MG63 (cell line): ENCODE data around the gene SLC10A3. TPM values are rescaled to one million over a fixed set of nuclear protein-coding genes. Genes with fewer than 3 reads are reported as not detected.

Experiments used
- DNase-seq: peaks from one replicate; pipeline ENCODE4 v3.0.0-alpha.2; 2020
- H3K27me3 ChIP-seq: fragments of 250-450 bp; sonication (Bioruptor Pico); 2 replicates; pipeline ENCODE4 v1.5.1; 2020; ENCODE audit warnings: mild to moderate bottlenecking, moderate library complexity
- H3K36me3 ChIP-seq: fragments of 250-450 bp; sonication (Bioruptor Pico); 2 replicates; pipeline ENCODE4 v1.5.1; 2020; ENCODE audit warnings: mild to moderate bottlenecking, moderate library complexity
- H3K4me3 ChIP-seq: fragments of 250-450 bp; sonication (Bioruptor Pico); 2 replicates; pipeline ENCODE4 v1.5.1; 2020; ENCODE audit warnings: mild to moderate bottlenecking, moderate library complexity
- H3K9me3 ChIP-seq: fragments of 250-450 bp; sonication (Bioruptor Pico); 2 replicates; pipeline ENCODE4 v1.5.1; 2020; ENCODE audit warnings: mild to moderate bottlenecking, moderate library complexity
- total RNA-seq: library from RNA; depleted of rRNA; stranded (reverse); fragments of >200 nt; shearing (Covaris generic); gene quantifications from 2 replicates; pipeline ENCODE4 v1.2.3, GENCODE V29; 2014; ENCODE audit warnings: low replicate concordance

Gene SLC10A3
- total RNA-seq, 1 experiment from 2014 or later, result 15.2 TPM

DNA sequence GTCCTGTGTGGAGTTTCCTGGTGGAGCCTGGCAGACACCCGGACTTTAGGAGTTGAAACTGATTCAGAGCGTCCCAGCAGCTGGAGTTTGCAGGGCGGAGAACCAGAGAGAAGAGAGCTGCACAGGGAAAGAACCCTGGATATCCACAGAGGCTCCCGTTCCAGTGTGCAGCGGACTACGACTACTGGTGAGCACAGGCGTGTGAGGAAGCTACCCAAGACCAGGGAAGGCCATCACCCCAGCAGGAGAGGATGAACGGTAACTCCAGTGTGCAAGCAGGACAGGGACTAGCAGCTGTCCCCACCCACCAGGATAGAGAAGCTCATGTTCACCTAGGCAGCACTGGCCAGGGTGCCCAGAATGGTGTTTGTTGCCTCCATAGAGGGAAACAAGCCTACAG lies 13.6 kb downstream of the SLC10A3 start:
- Histone ChIP-seq H3K36me3 (no peaks in the 10 kb centered on the region), H3K9me3 (no peaks in the 10 kb centered on the region), H3K27me3 (no peaks in the 10 kb centered on the region), H3K4me3 (no peak overlapping the region)
- DNase-seq, result no peak

DNA sequence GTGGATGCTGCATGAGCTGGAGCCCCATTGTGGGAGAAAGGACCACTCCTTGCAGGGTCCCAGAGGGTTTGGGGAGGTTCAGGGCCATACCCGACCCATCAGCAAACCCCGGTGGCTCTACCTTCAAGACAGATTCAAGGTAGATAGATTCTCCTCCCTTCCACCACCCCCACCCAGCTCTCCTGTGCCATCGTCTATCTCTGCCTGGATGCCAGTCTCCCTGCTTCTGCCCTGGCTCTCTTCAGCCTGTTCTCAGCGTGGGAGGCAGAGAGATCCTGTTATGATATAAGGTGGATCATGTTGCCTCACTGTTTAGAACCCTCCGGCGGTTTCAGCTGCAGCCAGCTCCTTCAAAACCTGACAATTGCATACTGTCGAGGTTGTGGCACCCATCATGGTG lies 16.7 kb downstream of the SLC10A3 start:
- Histone ChIP-seq H3K36me3 (no peaks in the 10 kb centered on the region), H3K9me3 (no peaks in the 10 kb centered on the region), H3K4me3 (no peak overlapping the region), H3K27me3 (no peaks in the 10 kb centered on the region)
- DNase-seq, result no peak

DNA sequence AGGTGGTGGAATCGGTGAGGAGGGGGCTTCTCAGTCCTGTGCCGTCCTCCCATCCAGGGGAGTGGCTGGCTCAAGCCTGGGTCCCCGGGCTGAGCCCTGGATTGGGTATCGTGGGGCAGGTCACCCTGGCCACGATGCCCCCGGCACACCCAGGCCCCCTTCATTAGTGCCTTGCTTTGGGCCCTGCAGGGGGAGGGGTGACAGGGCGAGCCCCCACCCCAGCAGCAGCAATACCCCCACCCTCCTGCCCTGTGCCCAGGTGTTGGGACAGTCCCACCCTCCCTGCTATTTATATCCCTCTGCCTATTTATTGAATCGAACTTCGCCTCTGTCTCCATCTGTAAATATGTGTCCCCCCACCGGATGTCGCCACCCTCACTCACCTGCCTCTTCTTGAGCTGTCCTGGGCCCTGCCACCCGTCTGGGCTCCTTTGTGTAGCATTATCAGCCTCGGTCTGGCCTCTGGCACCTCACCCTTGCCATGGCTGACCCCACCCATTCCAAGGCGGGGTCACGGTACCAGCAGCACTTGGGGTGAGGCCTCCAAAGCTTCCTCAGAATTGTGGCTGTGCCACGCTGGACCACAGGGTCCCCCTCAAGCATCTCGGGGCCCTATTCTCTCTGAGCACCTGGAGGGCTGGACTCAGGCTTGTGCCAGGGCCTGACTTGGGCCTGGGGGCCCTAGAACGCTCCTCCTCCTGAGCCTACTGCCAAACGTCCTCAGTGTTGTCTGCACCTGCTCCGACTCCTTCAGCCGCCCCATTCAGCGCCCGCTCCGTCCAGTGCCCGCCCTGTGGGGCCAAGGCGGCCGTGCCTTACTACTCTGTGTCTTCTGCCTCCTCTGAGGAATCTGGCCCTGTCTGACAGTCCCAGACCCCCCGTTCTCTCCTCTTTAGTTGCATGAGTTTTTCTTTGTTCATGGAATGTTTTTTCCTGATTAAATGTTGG lies 17.5 kb downstream of the SLC10A3 start:
- no peaks in the 10 kb centered on the region for H3K36me3 ChIP-seq
- H3K9me3 ChIP-seq, result no peaks in the 10 kb centered on the region
- H3K27me3 ChIP-seq, result no peaks in the 10 kb centered on the region

DNA sequence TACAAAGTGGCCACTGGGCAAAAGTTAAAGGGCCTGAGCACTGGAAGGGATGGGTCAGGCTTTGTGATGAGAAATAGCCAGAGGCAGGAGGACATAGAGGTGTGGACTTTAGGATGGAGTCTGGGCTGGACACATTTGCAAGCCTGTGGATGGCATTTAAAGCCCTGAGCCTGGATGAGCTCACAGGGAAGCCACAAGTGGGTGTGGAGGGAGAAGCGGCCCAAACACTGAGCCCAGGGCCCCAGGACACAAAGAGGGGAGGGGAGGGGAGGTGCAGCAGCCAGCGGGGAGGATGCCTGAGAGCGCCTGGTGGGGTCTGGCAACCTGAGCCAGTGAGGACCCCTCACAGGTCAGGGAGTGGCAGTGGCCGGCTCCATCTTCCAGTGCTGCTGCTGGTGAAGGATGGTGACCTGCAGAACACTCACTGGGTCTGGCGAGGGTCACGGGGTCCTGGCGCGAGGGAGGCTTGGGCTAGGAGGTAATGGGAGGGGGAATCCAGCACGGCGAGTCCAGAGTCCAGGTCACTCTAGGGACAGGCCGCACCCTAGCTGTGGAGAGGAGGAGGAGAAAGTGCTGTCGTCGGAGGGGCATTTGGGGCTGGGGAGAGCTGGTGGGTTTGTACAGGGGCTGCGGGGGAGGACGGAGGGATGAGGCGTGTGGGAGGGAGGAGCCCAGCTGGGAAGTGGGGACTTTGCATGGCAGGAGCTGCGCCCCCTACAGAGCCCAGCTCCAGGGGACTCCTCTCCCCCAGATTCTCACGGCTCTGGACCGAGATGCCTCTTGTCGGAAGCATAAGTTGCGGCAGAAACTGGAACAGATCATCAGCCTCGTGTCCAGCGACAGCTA lies 18.4 kb downstream of the SLC10A3 start:
- no peaks in the 10 kb centered on the region for H3K36me3 ChIP-seq
- H3K4me3 ChIP-seq, result no peak overlapping the region
- no peaks in the 10 kb centered on the region for H3K27me3 ChIP-seq
- no peaks in the 10 kb centered on the region for H3K9me3 ChIP-seq
- DNase-seq, result no peak

More for the DNA sequence above, 17.5 kb downstream of the SLC10A3 start:
- no peak overlapping the region for H3K4me3 ChIP-seq
- no peak for DNase-seq

DNA sequence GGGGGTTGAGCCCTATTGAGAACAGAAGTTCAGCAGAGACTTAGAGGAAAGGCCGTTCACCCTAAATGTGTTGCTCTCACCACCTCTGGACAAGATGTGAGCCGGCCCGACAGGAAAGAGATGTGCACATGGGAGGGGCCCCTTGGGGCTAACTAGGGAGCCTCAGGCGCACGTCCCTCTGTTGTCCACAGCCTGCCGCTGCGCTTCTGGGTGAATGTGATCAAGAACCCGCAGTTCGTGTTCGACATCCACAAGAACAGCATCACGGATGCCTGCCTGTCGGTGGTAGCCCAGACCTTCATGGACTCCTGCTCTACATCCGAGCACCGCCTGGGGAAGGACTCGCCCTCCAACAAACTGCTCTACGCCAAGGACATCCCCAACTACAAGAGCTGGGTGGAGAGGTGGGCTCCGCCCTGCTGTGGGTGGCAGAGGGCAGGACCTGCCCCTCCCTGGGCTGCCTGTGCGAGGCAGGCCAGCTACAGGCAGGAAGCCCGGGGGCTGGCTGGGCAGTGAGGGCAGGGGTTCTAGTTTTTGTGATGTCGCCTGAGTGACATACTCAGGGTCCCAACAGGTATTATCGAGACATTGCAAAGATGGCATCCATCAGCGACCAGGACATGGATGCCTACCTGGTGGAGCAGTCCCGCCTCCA lies 19.4 kb downstream of the SLC10A3 start:
- no peak overlapping the region for H3K4me3 ChIP-seq
- no peaks in the 10 kb centered on the region for H3K27me3 ChIP-seq
- no peaks in the 10 kb centered on the region for H3K9me3 ChIP-seq
- H3K36me3 ChIP-seq, result no peaks in the 10 kb centered on the region
- no peak for DNase-seq

DNA sequence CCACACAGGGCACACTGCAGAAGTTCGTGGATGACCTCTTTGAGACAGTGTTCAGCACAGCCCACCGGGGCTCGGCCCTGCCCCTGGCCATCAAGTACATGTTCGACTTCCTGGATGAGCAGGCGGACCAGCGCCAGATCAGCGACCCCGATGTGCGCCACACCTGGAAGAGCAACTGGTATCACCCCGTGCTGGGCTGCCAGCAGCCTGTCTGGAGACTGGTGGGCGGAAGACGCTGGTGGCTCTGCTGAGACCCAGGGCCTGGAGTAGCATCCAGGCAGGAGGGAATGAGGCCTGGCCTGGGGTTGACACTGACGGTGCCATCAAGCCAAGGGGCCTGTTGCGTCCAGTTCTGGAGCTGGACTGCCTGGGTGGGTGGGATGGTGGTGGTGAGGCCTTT lies 20.0 kb downstream of the SLC10A3 start:
- H3K9me3 ChIP-seq, result no peaks in the 10 kb centered on the region
- no peaks in the 10 kb centered on the region for H3K27me3 ChIP-seq
- no peaks in the 10 kb centered on the region for H3K36me3 ChIP-seq
- H3K4me3 ChIP-seq, result no peak overlapping the region
- no peak for DNase-seq

DNA sequence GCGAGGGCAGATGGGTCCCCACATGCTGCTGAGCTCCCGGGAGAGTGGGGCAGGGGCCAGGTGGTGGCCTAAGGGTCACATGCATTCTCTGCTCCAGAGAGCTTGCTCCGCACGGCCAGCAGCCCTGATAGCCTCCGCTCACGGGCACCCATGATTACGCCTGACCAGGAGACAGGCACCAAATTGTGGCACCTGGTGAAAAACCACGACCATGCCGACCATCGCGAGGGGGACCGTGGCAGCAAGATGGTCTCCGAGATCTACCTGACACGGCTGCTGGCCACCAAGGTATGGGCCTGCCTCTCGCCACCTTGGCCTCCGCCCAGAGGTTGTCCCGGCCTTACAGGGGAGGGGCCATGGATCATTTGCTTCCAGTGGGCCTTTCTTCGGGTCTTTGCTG lies 20.5 kb downstream of the SLC10A3 start:
- no peak overlapping the region for H3K4me3 ChIP-seq
- DNase-seq, result no peak
- no peaks in the 10 kb centered on the region for H3K9me3 ChIP-seq
- no peaks in the 10 kb centered on the region for H3K27me3 ChIP-seq
- no peaks in the 10 kb centered on the region for H3K36me3 ChIP-seq

DNA sequence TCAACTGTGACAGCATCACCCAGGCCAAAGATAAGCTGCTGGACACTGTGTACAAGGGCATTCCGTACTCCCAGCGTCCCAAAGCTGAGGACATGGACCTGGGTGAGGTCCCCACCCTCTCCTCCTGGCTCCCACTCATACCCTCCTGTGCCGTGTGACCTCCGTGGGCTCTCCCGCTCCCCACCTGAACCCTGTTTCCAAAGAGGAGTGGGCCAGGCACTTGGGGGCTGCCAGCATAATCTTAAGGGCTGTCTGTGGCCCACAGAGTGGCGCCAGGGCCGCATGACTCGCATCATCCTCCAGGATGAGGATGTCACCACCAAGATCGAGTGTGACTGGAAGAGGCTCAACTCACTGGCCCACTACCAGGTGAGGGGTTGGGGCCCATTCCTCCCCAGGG lies 21.3 kb downstream of the SLC10A3 start:
- DNase-seq, result no peak
- Histone ChIP-seq H3K9me3 (no peaks in the 10 kb centered on the region), H3K36me3 (no peaks in the 10 kb centered on the region), H3K4me3 (no peak overlapping the region), H3K27me3 (no peaks in the 10 kb centered on the region)

DNA sequence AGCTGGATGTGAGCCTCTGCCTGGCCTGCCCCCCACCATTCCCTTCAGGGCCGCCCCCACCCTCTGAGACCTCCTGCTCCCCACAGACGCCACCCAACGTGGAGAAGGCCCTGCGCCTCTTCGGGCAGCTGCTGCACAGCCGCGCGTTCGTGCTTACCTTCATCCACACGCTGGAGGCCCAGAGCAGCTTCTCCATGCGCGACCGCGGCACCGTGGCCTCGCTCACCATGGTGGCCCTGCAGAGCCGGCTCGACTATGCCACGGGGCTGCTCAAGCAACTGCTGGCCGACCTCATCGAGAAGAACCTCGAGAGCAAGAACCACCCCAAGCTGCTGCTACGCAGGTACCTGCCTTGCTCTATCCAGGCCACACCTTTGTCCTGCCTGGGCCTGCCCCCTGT lies 22.2 kb downstream of the SLC10A3 start:
- H3K9me3 ChIP-seq, result no peaks in the 10 kb centered on the region
- no peaks in the 10 kb centered on the region for H3K27me3 ChIP-seq
- H3K4me3 ChIP-seq, result no peak overlapping the region
- no peaks in the 10 kb centered on the region for H3K36me3 ChIP-seq
- no peak for DNase-seq

DNA sequence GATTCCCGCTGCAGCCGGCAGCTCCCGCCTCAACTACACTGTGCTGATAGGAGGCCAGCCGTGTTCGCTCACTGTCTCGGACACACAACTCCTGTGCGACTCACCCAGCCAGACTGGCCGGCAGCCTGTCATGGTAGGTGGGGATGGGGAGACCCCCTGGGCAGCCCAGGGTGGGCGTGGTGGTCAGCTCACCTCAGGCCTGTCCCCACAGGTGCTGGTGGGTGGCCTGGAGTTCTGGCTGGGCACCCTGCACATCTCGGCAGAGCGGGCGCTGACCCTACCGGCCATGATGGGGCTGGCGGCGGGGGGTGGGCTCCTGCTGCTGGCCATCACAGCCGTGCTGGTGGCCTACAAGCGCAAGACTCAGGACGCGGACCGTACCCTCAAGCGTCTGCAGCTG lies 22.9 kb downstream of the SLC10A3 start:
- DNase-seq, result no peak
- no peaks in the 10 kb centered on the region for H3K36me3 ChIP-seq

DNA sequence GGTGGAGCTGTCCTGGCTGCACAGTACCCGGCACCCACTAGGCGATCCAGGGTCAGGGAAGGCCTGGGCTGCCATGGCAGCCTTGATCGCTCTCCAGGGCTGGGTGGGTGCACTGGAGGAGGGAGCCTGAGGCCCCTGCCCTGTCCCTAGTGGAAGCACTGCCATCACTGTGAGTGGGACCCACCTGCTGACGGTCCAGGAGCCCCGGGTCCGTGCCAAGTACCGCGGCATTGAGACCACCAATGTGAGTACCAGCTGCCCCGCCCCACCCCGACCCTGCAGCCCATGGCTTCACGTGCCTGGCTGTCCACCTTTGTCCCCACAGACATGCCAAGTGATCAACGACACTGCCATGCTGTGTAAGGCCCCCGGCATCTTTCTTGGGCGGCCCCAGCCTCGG lies 23.5 kb downstream of the SLC10A3 start:
- DNase-seq, result no peak
- Histone ChIP-seq H3K27me3 (no peaks in the 10 kb centered on the region), H3K36me3 (no peaks in the 10 kb centered on the region), H3K4me3 (no peak overlapping the region), H3K9me3 (no peaks in the 10 kb centered on the region)

More for the DNA sequence above, 22.9 kb downstream of the SLC10A3 start:
- Histone ChIP-seq H3K4me3 (no peak overlapping the region), H3K27me3 (no peaks in the 10 kb centered on the region), H3K9me3 (no peaks in the 10 kb centered on the region)

DNA sequence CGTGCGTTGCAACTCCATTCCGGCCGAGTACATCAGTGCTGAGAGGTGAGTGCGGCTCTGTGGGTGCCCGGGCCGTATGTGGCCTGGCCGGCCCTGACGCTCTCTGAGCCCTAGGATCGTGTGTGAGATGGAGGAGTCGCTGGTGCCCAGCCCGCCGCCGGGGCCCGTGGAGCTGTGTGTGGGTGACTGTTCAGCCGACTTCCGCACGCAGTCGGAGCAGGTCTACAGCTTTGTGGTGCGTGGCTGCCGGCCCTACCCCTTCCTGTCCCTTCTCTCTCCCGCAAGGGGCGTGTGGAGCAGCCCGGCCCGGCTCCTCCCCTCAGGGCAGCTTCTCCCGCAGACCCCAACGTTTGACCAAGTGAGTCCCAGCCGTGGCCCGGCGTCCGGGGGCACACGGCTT lies 24.4 kb downstream of the SLC10A3 start:
- no peaks in the 10 kb centered on the region for H3K9me3 ChIP-seq
- H3K27me3 ChIP-seq, result no peaks in the 10 kb centered on the region
- H3K36me3 ChIP-seq, result no peaks in the 10 kb centered on the region

DNA sequence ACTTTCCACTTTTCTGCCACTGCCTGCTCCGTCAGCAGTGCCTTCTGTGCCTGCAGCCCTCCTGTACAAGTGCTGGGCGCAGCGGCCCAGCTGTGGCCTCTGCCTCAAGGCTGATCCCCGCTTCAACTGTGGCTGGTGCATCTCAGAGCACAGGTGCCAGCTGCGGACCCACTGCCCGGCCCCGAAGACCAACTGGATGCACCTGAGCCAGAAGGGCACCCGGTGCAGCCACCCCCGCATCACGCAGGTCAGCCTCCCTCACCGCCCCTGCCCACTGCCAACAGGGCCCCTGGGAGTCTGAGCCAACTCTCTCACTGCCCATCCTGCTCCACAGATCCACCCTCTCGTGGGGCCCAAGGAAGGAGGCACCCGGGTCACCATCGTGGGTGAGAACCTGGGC lies 24.8 kb downstream of the SLC10A3 start:
- Histone ChIP-seq H3K36me3 (no peaks in the 10 kb centered on the region), H3K4me3 (no peak overlapping the region), H3K27me3 (no peaks in the 10 kb centered on the region), H3K9me3 (no peaks in the 10 kb centered on the region)
- no peak for DNase-seq

More for the DNA sequence above, 24.4 kb downstream of the SLC10A3 start:
- DNase-seq, result no peak
- no peak overlapping the region for H3K4me3 ChIP-seq

DNA sequence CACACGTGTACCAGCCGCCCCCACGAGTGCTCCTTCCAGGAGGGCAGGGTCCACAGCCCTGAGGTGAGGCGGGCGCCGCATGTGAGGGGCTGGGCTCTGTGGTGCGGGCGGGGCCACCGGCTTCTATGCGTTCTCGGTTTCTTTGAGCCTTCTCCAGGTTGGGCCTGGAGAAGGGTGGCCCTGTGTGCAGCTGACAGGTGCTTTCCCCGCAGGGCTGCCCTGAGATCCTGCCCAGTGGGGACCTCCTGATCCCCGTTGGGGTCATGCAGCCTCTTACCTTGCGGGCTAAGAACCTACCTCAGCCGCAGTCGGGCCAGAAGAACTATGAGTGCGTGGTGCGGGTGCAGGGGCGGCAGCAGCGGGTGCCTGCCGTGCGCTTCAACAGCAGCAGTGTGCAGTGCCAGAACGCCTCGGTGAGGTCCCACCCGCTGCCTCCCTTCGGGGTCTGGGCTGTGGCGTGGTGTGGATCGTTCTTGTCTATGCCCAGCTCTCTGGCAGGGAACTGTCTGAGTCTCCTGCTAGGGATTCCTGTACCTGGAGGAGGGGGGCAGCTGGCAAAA lies 25.5 kb downstream of the SLC10A3 start:
- H3K27me3 ChIP-seq, result no peaks in the 10 kb centered on the region
- no peak overlapping the region for H3K4me3 ChIP-seq
- H3K9me3 ChIP-seq, result no peaks in the 10 kb centered on the region
- no peak for DNase-seq
- no peaks in the 10 kb centered on the region for H3K36me3 ChIP-seq

DNA sequence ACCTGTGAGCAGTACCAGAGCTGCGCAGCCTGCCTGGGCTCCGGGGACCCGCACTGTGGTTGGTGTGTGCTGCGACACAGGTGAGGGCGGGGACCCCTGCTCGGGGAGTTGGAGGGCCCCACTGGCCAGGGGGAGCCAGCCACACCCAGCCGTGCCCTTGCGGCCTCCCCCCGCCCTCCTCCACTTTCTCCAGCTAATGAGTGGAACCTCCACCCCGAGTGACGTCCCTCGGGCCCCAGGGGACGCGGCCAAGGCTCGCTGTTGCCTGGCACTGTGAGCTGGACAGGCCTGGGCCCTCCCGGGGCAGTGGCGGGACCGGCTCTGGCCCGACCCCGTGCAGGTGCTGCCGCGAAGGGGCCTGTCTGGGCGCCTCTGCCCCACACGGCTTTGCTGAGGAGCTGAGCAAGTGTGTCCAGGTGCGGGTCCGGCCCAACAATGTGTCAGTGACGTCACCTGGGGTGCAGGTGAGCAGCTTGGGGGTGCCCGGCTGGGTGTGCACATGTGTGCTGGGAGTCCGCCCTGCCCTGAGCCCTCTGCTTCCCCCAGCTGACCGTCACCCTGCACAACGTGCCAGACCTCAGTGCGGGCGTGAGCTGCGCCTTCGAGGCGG lies 26.7 kb downstream of the SLC10A3 start:
- DNase-seq, result no peak
- no peaks in the 10 kb centered on the region for H3K27me3 ChIP-seq
- no peaks in the 10 kb centered on the region for H3K36me3 ChIP-seq
- no peaks in the 10 kb centered on the region for H3K9me3 ChIP-seq
- H3K4me3 ChIP-seq, result no peak overlapping the region

DNA sequence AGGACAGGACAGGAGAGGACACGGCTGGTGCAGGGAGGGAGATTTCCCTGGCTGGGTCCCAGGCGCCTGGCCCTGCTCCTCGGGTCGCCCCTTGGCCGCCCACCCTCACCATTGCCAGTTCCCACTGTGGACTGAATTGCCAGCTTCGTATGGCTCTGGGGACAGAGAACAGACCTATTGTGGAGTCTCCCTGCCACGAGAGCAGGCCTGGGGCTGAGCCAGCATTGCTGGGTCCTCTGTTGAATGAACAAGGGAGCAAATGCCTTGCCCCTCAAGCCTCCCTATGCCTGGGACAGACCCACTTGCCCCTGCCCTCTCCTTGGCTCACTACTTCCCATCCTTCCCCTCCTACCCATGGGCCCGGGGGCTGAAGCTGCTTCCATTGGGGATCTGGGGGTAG lies 28.0 kb downstream of the SLC10A3 start:
- no peaks in the 10 kb centered on the region for H3K27me3 ChIP-seq
- H3K9me3 ChIP-seq, result no peaks in the 10 kb centered on the region
- no peak for DNase-seq
- no peak overlapping the region for H3K4me3 ChIP-seq
- H3K36me3 ChIP-seq, result no peaks in the 10 kb centered on the region
